ENCODE data around the gene ADPRS.
A peak's percentile ranks its signal among the peaks of the same experiment; 100 is the strongest.

ADPRS gene

GRCh38 chr1:36114371-36114770, 25.7 kb downstream of the ADPRS start:
- no peaks in the 10 kb centered on the region for H3K9me3 ChIP-seq (replicated peaks; ENCODE audit: low read length)
- no peak overlapping the region for H3K9ac ChIP-seq (ENCODE audit: low read depth, low read length)
- H3K4me1 ChIP-seq (ENCODE audit: control insufficient read depth, insufficient read depth, low read length), result peaks cover 27% of the 10 kb centered on the region
- H3K36me3 ChIP-seq (ENCODE audit: insufficient read depth, low read length), result no peaks in the 10 kb centered on the region
- H3K4me3 ChIP-seq (ENCODE audit: low read length), result no peak overlapping the region
- no peaks in the 10 kb centered on the region for H3K27me3 ChIP-seq (ENCODE audit: control insufficient read depth, insufficient read depth, low read length)
- no peak overlapping the region for H3K4me2 ChIP-seq (ENCODE audit: low read length)

DNA sequence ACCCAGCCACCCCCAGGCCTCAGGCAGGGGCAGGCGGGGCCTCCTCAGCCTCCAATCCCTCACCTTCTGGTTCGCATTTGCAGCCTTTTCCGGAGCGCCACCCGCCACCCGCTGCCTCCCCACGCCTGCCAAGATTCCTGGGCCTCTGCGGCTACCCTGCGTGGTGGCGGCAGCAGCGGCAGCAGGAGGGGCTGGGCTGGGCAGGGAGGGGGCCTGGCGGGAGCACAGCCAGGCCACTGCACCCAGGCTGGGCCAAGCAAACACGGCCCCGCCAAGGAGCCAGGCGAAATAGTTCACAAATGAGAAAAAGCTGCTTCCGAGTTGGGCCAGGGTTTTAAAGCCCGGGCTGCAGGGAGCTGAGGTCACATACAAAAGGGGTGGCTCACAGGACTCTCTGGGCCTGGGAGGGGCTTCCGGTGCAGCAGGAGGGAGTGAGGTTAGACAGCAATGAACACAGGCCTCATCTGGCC, 26.5 kb downstream of the ADPRS start:
- Histone ChIP-seq H3K9ac (ENCODE audit: low read depth, low read length) (peak overlapping the region; percentile 79), H3K36me3 (ENCODE audit: insufficient read depth, low read length) (no peaks in the 10 kb centered on the region), H3K4me2 (ENCODE audit: low read length) (peak overlapping the region; percentile 71), H3K4me3 (ENCODE audit: low read length) (peak overlapping the region; percentile 26), H3K27me3 (ENCODE audit: control insufficient read depth, insufficient read depth, low read length) (no peaks in the 10 kb centered on the region), H3K4me1 (ENCODE audit: control insufficient read depth, insufficient read depth, low read length) (peaks cover 34% of the 10 kb centered on the region), H3K9me3 (replicated peaks; ENCODE audit: low read length) (no peaks in the 10 kb centered on the region)

GRCh38 chr1:36115931-36116330, 27.2 kb downstream of the ADPRS start:
- H3K4me3 ChIP-seq (ENCODE audit: low read length), result no peak overlapping the region
- H3K9me3 ChIP-seq (replicated peaks; ENCODE audit: low read length), result no peaks in the 10 kb centered on the region
- H3K27me3 ChIP-seq (ENCODE audit: control insufficient read depth, insufficient read depth, low read length), result no peaks in the 10 kb centered on the region
- no peak overlapping the region for H3K4me2 ChIP-seq (ENCODE audit: low read length)
- peaks cover 34% of the 10 kb centered on the region for H3K4me1 ChIP-seq (ENCODE audit: control insufficient read depth, insufficient read depth, low read length)
- peak overlapping the region; percentile 79 for H3K9ac ChIP-seq (ENCODE audit: low read depth, low read length)
- no peaks in the 10 kb centered on the region for H3K36me3 ChIP-seq (ENCODE audit: insufficient read depth, low read length)

GRCh38 chr1:36116901-36117300, 28.2 kb downstream of the ADPRS start:
- Histone ChIP-seq H3K4me3 (ENCODE audit: low read length) (no peak overlapping the region), H3K9me3 (replicated peaks; ENCODE audit: low read length) (no peaks in the 10 kb centered on the region), H3K27me3 (ENCODE audit: control insufficient read depth, insufficient read depth, low read length) (no peaks in the 10 kb centered on the region), H3K36me3 (ENCODE audit: insufficient read depth, low read length) (no peaks in the 10 kb centered on the region), H3K4me1 (ENCODE audit: control insufficient read depth, insufficient read depth, low read length) (peaks cover 34% of the 10 kb centered on the region), H3K9ac (ENCODE audit: low read depth, low read length) (no peak overlapping the region), H3K4me2 (ENCODE audit: low read length) (no peak overlapping the region)

DNA sequence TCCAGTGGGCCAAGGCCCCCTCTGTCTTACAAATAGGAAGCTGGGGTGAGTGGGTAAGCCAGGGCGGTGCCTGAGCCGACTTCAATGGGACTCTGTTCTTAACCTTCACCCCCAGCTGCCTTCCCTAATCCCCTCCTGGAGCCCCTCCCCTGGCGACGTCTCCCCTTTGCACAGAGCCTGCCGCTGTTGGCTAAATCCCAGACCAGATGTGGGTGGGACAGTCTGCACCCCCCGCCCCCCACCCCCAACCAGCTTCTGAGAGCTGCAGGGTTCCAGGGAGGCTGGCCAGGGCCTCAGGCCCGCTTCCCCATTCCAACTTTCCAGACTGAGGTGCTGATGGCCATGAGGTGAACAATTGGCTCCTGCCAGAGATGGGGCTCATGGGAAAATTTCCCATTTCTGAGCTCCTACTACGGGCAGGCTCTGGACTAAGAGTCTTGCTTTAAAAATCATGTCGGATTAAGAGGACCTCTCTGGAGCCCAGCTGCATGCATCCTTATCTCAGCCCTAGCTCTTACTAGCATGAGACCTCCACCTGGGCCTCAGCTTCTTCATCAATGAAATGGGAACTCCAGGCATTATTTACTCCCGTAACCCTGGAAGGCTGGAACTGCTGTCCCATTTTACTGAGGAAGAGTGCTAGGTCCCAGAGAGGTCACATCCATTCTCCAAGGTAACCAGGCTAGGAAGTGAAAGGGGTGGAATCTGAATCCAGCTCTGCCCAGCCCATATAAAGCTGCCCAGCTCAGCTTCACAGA, 29.9 kb downstream of the ADPRS start:
- H3K36me3 ChIP-seq (ENCODE audit: insufficient read depth, low read length), result no peaks in the 10 kb centered on the region
- no peak overlapping the region for H3K4me3 ChIP-seq (ENCODE audit: low read length)
- H3K4me2 ChIP-seq (ENCODE audit: low read length), result no peak overlapping the region
- H3K9ac ChIP-seq (ENCODE audit: low read depth, low read length), result no peak overlapping the region
- peaks cover 9% of the 10 kb centered on the region for H3K27me3 ChIP-seq (ENCODE audit: control insufficient read depth, insufficient read depth, low read length)
- H3K9me3 ChIP-seq (replicated peaks; ENCODE audit: low read length), result no peaks in the 10 kb centered on the region
- H3K4me1 ChIP-seq (ENCODE audit: control insufficient read depth, insufficient read depth, low read length), result peaks cover 34% of the 10 kb centered on the region

- Histone ChIP-seq H3K4me2 (ENCODE audit: low read length) (no peak overlapping the region), H3K27me3 (ENCODE audit: control insufficient read depth, insufficient read depth, low read length) (peaks cover 17% of the 10 kb centered on the region), H3K4me3 (ENCODE audit: low read length) (no peak overlapping the region), H3K4me1 (ENCODE audit: control insufficient read depth, insufficient read depth, low read length) (peaks cover 34% of the 10 kb centered on the region), H3K36me3 (ENCODE audit: insufficient read depth, low read length) (no peaks in the 10 kb centered on the region), H3K9ac (ENCODE audit: low read depth, low read length) (no peak overlapping the region), H3K9me3 (replicated peaks; ENCODE audit: low read length) (no peaks in the 10 kb centered on the region)
Measured at GRCh38 chr1:36119456-36119855, 30.8 kb downstream of the ADPRS start.

GRCh38 chr1:36122062-36123030, 33.7 kb downstream of the ADPRS start:
- Histone ChIP-seq H3K9ac (ENCODE audit: low read depth, low read length) (no peak overlapping the region), H3K36me3 (ENCODE audit: insufficient read depth, low read length) (no peaks in the 10 kb centered on the region), H3K4me2 (ENCODE audit: low read length) (no peak overlapping the region), H3K27me3 (ENCODE audit: control insufficient read depth, insufficient read depth, low read length) (peaks cover 27% of the 10 kb centered on the region), H3K4me1 (ENCODE audit: control insufficient read depth, insufficient read depth, low read length) (peaks cover 11% of the 10 kb centered on the region), H3K9me3 (replicated peaks; ENCODE audit: low read length) (no peaks in the 10 kb centered on the region), H3K4me3 (ENCODE audit: low read length) (no peak overlapping the region)

GRCh38 chr1:36123356-36123755, 34.7 kb downstream of the ADPRS start:
- Histone ChIP-seq H3K4me2 (ENCODE audit: low read length) (no peak overlapping the region), H3K4me1 (ENCODE audit: control insufficient read depth, insufficient read depth, low read length) (peaks cover 14% of the 10 kb centered on the region)

DNA sequence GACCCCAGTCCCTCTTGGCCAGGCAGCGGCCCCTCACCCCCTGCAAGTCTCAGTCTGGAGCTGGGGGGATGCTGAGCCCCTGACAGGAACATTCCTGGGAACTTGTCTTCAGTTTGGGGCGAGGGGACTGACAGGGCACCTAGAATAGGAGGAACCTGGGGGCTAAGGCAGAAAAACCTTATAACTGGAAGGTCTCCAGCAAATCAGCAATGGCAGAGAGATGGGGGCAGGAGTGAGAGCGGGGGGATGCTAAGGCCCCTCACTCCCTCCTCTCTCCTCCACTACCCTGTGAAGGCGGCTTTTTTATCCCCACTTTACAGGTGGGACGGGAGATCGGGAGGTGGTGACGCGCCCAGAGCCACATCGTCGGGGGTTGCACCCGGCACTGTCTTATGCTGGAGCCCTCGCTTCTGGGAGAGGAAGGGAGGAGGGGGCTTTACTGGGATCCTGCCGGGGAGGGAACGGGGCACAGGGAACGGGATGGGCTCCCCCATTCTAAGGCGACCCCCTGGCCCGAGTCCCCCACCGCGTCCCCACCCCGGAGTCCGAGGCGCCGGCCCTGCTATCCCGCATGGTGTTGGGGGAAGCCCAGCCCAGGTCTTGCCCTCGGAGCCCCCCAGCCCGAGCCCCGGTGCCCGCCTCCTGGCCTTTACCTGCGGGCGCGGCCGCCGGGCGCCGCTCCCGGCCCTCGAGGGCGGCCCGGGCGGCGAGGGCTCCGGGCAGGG, 35.9 kb downstream of the ADPRS start:
- no peak overlapping the region for H3K4me2 ChIP-seq (ENCODE audit: low read length)
- H3K4me3 ChIP-seq (ENCODE audit: low read length), result peak overlapping the region; percentile 42
- H3K36me3 ChIP-seq (ENCODE audit: insufficient read depth, low read length), result no peaks in the 10 kb centered on the region
- peaks cover 11% of the 10 kb centered on the region for H3K4me1 ChIP-seq (ENCODE audit: control insufficient read depth, insufficient read depth, low read length)
- peaks cover 27% of the 10 kb centered on the region for H3K27me3 ChIP-seq (ENCODE audit: control insufficient read depth, insufficient read depth, low read length)
- H3K9me3 ChIP-seq (replicated peaks; ENCODE audit: low read length), result no peaks in the 10 kb centered on the region
- H3K9ac ChIP-seq (ENCODE audit: low read depth, low read length), result no peak overlapping the region

More at GRCh38 chr1:36123356-36123755, 34.7 kb downstream of the ADPRS start:
- H3K4me3 ChIP-seq (ENCODE audit: low read length), result no peak overlapping the region
- no peaks in the 10 kb centered on the region for H3K36me3 ChIP-seq (ENCODE audit: insufficient read depth, low read length)
- H3K9ac ChIP-seq (ENCODE audit: low read depth, low read length), result no peak overlapping the region
- H3K9me3 ChIP-seq (replicated peaks; ENCODE audit: low read length), result no peaks in the 10 kb centered on the region
- peaks cover 27% of the 10 kb centered on the region for H3K27me3 ChIP-seq (ENCODE audit: control insufficient read depth, insufficient read depth, low read length)

GRCh38 chr1:36125129-36125991, 36.7 kb downstream of the ADPRS start, which contains the start of gene COL8A2:
TSS of gene COL8A2 (minus strand) at chr1:36125222. CDS start at chr1:36100242, 24,980 bp downstream.
- H3K9me3 ChIP-seq (replicated peaks; ENCODE audit: low read length), result no peaks in the 10 kb centered on the region
- peaks cover 27% of the 10 kb centered on the region for H3K27me3 ChIP-seq (ENCODE audit: control insufficient read depth, insufficient read depth, low read length)
- peak within 1 kb of the TSS; percentile 69 for H3K4me2 ChIP-seq (ENCODE audit: low read length)
- no peaks in the 10 kb centered on the region for H3K36me3 ChIP-seq (ENCODE audit: insufficient read depth, low read length)
- H3K4me1 ChIP-seq (ENCODE audit: control insufficient read depth, insufficient read depth, low read length), result peaks cover 5% of the 10 kb centered on the region
- H3K9ac ChIP-seq (ENCODE audit: low read depth, low read length), result no peak within 1 kb of the TSS
- H3K4me3 ChIP-seq (ENCODE audit: low read length), result peak within 1 kb of the TSS; percentile 42
